Heart right ventricle (tissue), 16 donors: ENCODE results near the gene CBLN1. TPM values are rescaled to one million over a fixed set of nuclear protein-coding genes. Genes with fewer than 3 reads are reported as not detected.

Experiments used
- ATAC-seq, 8 donors: fragments of 200-7000 bp; cut with Tn5 transposase; one replicate each; pipeline ENCODE4 v1.9.1; 2020; ENCODE audit warnings: mild to moderate bottlenecking in 8 of 8, moderate library complexity in 8 of 8, moderate number of reproducible peaks in 1 of 8
- DNase-seq, 2 donors: peaks; one replicate each; pipeline ENCODE4 v3.0.0-alpha.2; 2020
- H3K27ac ChIP-seq, 10 donors: fragments of 200-600 bp; sonication (generic) in 2 of 10; one replicate each; pipeline versions ENCODE4 v1.5.0 to v1.8.0; 2020 to 2022; ENCODE audit warnings: mild to moderate bottlenecking in 3 of 10
- H3K27me3 ChIP-seq, 7 donors: fragments of 200-600 bp; one replicate each; pipeline ENCODE4 v1.8.0; 2021 to 2022; ENCODE audit warnings: mild to moderate bottlenecking in 2 of 7
- H3K36me3 ChIP-seq, 9 donors: fragments of 200-600 bp; sonication (generic) in 1 of 9; one replicate each; pipeline versions ENCODE4 v1.5.0 to v1.8.0; 2020 to 2022; ENCODE audit warnings: mild to moderate bottlenecking in 2 of 9
- H3K4me1 ChIP-seq, 9 donors: fragments of 200-600 bp; sonication (generic) in 1 of 9; one replicate each; pipeline versions ENCODE4 v1.5.0 to v1.8.0; 2020 to 2022; ENCODE audit warnings: mild to moderate bottlenecking in 4 of 9
- H3K4me3 ChIP-seq, 10 donors: fragments of 200-600 bp; sonication (generic) in 2 of 10; one replicate each; pipeline versions ENCODE4 v1.5.0 to v1.8.0; 2020 to 2022; ENCODE audit warnings: mild to moderate bottlenecking in 7 of 10, moderate library complexity in 2 of 10
- H3K9me3 ChIP-seq, 11 donors: fragments of 200-600 bp in 10 of 11; sonication (generic) in 2 of 11; one replicate each; pipeline versions ENCODE4 v1.5.0 to v1.8.0; 2013 to 2022; ENCODE audit warnings: mild to moderate bottlenecking in 2 of 11, control low read depth in 1 of 11, moderate library complexity in 1 of 11
- CTCF ChIP-seq, 9 donors: fragments of 200-600 bp; sonication (generic) in 2 of 9; IDR thresholded peaks; one replicate each; pipeline versions ENCODE4 v1.5.0 to v1.8.0; 2021 to 2022; ENCODE audit warnings: antibody characterized with exemption in 9 of 9, mild to moderate bottlenecking in 5 of 9, moderate library complexity in 1 of 9
- WGBS, 2 donors: extraction: QIAGEN DNeasy Blood & Tissue Kit; methylation state at CpG; one replicate each; pipeline ENCODE4 v1.1.7; 2013; ENCODE audit warnings: inconsistent platforms in 1 of 2; 5-methylcytosine and 5-hydroxymethylcytosine counted together
- intact Hi-C, 10 donors: fragments of 100-400 bp; cut with DNase I; formaldehyde crosslinking; loops; one replicate each; pipeline versions ENCODE4 v1.11.1 to v1.14.2; 2022
- polyA plus RNA-seq, 2 donors: library from polyadenylated mRNA; stranded (reverse); fragments of 200-250 nt; gene quantifications; one replicate each; pipeline ENCODE4 v1.2.3, GENCODE V29; 2013
- total RNA-seq, 10 donors: library from RNA; stranded (reverse); fragmentation: NEBNext Ultra II Directional in 3 of 10; extraction: Animal tissue kit (Norgen Biotek cat#: 25700) in 3 of 10; gene quantifications; one replicate each; pipeline versions ENCODE4 v1.2.1 to v1.2.4, GENCODE V29; 2021 to 2023
- donor health status: Arrhythmogenic right ventricular cardiomyopathy.
- donor health status: ischemic (EF 13 %, LVEDD 7.1; RV severe dilation, severe dysfunction).
- donor health status: healthy with polysubstance abuse.
- donor health status: DM: no; HTN: yes; CAD: no.
- donor health status: DM: no; HTN: no; CAD: no.
- donor health status: ischemic (EF 25% LVEDD 6.9; RV normal size, moderate dysfunction).
- donor health status: ischemic (EF 25% LVEDD 5.7; RV mildly dilated, moderate dysfunction).
- donor health status: healthy.
- donor health status: DM: yes; HTN: yes; CAD: no.
- donor health status: Ischemic cardiomyopathy.
- donor health status: ischemic (EF 35%, LVEDD 5.7; RV mildly dilated, moderate dysfunction).
- donor health status: nonischemic (EF 11% LVEDD 7.7; RV severe dilation, severe dysfunction).
- donor health status: DM: yes; HTN: yes; CAD: no.
- donor health status: PGD.
- donor health status: ischemic (EF 29% LVEDD 5.4; RV normal size, mild dysfunction).
- donor health status: nonischemic (EF 23%, LVEDD 6.1; RV moderate dilation, normal function).

Gene CBLN1
- total and polyA plus RNA-seq, 12 donors, result 0.19 to 3.0 (median 1.3) TPM

GRCh38 chr16:49324703-49325102 lies 43.1 kb upstream of the CBLN1 start:
- no peak overlapping the region for H3K4me3 ChIP-seq
- H3K36me3 ChIP-seq, result no peaks in the 10 kb centered on the region
- no peak overlapping the region for H3K27ac ChIP-seq
- no peaks in the 10 kb centered on the region for H3K4me1 ChIP-seq
- TF ChIP-seq CTCF (IDR thresholded peaks at IDR 0.05), result no peak
- no peak for ATAC-seq
- no peak for DNase-seq
- intact Hi-C loops, result loop anchor here in 1 of 10 donors (1.0 kb wide), 1 partner anchor 33 kb away; no protein-coding TSS in a partner anchor
- peaks cover 0 to 11% (median 6%) of the 10 kb centered on the region in 7 donors for H3K27me3 ChIP-seq
- H3K9me3 ChIP-seq, result peaks cover 0 to 15% (median 7%) of the 10 kb centered on the region in 11 donors
- 85 to 88% methylated on average over 9 of the region's 9 CpGs for WGBS, 2 donors

DNA sequence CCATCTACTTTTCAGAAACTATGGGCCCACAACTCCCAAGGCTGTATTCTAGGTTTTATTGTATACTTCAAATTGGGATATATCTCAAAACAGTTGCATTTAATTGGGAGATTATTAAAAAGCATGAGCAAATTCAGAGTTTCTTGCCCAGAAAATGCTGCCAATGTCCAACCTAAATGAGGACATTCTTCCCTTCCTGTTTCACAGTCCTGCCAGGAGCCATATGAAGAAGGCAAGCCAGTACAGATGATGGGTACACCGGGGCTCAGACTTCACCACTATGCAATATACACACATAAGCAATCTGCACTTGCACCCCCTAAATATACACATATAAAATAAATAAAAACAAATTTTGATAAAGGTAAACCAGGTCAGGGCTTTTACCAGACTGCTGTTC lies 34.0 kb upstream of the CBLN1 start:
- Histone ChIP-seq H3K27ac (no peak overlapping the region), H3K4me1 (no peaks in the 10 kb centered on the region), H3K36me3 (no peaks in the 10 kb centered on the region), H3K4me3 (no peak overlapping the region), H3K9me3 (peaks cover 0 to 24% (median 5%) of the 10 kb centered on the region in 11 donors), H3K27me3 (peaks cover 0 to 26% (median 4%) of the 10 kb centered on the region in 7 donors)
- ATAC-seq (no peak), DNase-seq (no peak)
- intact Hi-C loops, result no loop called here
- 88 to 89% methylated on average over 1 of the region's 1 CpG for WGBS, 2 donors
- TF ChIP-seq CTCF (IDR thresholded peaks at IDR 0.05), result no peak

DNA sequence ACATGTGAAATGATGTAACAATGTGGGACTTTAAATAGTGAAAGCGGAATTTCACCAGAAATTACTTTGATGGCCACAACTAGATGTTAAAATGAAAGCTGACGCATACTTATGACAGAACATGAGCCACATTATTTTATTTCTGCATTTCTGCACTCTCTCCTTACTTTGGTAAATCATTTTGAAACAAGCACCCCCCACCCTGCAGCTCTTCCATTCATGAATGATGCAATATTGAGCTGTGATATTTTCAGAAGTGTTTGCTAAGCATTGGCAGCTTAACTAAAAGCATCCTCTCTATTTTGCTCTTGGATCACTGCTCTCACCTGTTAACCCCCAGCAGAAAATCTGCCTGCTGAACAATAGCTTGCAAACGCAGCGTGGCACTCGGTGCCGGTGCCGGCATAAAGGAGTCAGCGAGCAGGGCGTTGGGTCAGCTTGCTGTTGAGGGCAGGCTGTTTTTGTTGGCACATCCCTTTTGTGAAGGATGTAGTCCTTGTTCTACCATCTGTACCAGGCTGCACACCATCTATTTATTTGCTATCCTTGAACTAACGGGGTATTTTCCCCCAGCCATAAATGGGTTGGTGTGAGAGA lies 30.8 kb upstream of the CBLN1 start:
- DNase-seq (no peak), ATAC-seq (no peak)
- 50 to 54% methylated on average over 10 of the region's 10 CpGs for WGBS, 2 donors
- intact Hi-C loops, result no loop called here
- H3K4me1 ChIP-seq, result no peaks in the 10 kb centered on the region
- peaks cover 0 to 6% (median 0%) of the 10 kb centered on the region in 11 donors for H3K9me3 ChIP-seq
- no peak overlapping the region for H3K27ac ChIP-seq
- H3K36me3 ChIP-seq, result no peaks in the 10 kb centered on the region
- H3K4me3 ChIP-seq, result no peak overlapping the region
- TF ChIP-seq CTCF (IDR thresholded peaks at IDR 0.05), result no peak
- peaks cover 0 to 26% (median 0%) of the 10 kb centered on the region in 7 donors for H3K27me3 ChIP-seq

DNA sequence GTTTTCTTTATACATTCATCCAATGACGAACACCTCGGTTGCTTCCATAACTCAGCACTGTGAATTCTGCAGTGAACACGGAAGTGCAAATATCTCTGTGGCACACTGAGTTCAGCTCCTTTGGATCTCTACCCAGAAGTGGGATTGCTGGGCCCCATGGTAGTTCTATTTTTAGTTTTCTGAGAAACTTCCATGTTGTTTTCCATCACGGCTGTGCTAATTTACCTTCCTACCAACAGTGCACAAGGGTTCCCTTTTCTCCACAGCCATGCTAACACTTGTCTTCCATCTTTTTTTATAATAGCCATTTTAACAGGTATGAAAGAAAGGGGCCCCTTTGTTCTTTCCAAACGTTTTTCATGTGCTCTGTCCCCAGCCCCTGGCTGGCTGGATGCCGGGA lies 30.2 kb upstream of the CBLN1 start:
- ATAC-seq (no peak), DNase-seq (no peak)
- H3K4me3 ChIP-seq, result no peak overlapping the region
- no peak for TF ChIP-seq CTCF (IDR thresholded peaks at IDR 0.05)
- no peaks in the 10 kb centered on the region for H3K36me3 ChIP-seq
- H3K4me1 ChIP-seq, result no peaks in the 10 kb centered on the region
- intact Hi-C loops, result no loop called here
- no peak overlapping the region for H3K27ac ChIP-seq
- H3K9me3 ChIP-seq, result peaks cover 0 to 6% (median 0%) of the 10 kb centered on the region in 11 donors
- H3K27me3 ChIP-seq, result peaks cover 0 to 26% (median 0%) of the 10 kb centered on the region in 7 donors
- WGBS, 2 donors, result 64 to 65% methylated on average over 6 of the region's 6 CpGs
